ENCODE results near the gene TFAP2A. TPM values are rescaled to one million over a fixed set of nuclear protein-coding genes. Genes with fewer than 3 reads are reported as not detected.

Gene TFAP2A
- polyA plus RNA-seq, 3 donors: 31.7 to 41.8 (median 33.6) TPM

DNA sequence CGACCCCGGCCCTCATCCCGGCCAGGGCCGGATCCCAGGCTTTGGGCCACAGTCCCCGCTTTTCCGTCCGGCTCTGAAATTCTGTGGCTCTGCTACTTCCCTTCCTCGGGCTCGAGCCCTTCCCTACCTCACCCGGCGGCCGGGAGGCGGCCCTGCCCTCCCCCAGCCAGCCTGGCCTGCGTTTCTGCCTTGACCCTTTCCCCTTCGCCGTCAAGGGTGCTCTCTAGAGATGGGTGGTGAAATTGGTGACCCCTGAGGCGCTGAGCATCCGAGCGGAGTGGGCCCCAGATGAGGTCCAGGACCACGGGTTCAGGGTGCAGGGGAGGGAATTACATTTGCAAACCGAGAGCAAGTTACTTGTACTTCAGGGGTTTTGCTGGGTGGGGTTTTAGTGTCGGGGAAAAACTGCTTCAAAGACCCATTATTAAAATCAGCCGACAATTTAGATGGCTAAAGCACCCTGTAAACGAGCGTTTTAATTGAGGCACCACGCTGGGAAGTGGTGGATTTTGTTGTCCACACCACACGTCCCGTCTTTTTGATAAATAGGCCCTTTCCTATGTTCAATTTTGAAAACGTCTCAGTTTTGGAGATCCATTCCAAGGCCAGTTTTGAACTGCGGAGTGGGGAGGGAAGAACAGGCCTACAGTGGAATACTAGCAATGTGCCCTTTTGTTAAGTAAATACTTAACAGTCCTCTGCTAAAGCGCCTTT is 9.9 kb downstream of the TFAP2A start:
- no peak for DNase-seq (ENCODE audit: extremely low read depth in 1 of 11, low read depth in 9 of 11, low spot score in 4 of 11)

DNA sequence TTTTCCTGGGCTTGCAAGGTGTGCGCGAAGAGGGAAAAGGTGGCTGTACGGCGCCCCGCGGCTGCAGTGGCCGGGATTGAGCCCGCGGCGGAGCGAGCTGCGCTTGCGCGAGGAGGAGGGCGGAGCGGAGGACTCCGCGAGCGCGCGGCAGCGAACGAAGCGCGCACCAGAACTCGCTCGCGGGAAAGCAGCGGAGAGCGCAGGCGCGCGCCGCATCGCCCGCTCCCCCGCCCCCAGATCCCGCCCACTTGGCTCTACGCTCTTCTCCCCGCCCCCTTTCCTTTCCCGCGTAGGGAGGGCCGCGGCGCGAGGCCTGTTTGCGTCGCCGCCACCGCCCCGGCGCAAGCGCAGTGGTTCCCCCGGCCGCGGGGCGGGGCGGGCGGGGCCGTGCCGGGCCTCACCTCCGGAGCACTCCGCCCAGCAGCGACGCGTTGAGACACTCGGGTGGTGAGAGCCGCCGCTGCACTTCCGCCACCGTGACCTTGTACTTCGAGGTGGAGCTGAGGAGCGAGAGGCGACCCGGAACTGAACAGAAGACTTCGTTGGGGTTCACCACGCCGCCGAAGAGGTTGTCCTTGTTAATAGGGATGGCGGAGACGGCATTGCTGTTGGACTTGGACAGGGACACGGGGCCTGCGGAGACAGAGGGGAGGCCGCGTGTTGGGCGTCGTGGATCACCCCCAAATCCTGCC is 10.6 kb downstream of the TFAP2A start:
- peak; percentile 82 to 95 (median 91) for DNase-seq (ENCODE audit: extremely low read depth in 1 of 11, low read depth in 9 of 11, low spot score in 4 of 11)

DNA sequence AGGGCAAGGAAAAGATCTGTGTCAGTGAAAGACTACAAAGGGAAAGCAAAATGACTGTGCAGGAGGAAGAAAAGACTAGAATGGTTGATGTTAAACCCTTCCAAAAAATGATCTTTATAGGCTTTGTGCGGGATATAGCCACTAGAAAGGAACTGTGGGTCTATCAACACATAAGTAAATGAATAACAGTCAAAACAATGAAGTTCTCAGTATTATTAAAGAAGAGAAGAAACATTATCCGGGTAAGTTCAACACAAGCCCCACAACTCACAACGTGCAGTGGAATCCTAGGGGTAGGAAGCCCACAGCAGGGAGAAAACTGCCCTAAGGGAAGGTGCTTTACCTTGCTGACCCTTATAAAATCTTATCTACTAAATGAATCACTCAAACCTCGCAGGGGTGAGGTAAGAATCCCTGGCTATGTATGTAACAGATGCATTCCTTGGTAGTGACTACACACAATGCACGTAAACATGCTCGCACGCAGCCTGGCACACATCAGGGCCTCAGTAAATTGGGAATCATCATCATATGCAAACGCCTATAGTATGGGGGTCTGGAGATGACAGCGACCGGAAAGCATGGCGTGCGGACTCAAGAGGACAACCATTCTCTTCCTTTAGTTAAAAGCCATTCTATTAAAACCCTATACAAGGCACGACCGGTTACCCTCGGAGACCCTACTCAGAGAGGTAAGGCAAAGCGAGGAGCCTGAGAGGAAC is 11.3 kb downstream of the TFAP2A start:
- no peak for DNase-seq (ENCODE audit: extremely low read depth in 1 of 11, low read depth in 9 of 11, low spot score in 4 of 11)

DNA sequence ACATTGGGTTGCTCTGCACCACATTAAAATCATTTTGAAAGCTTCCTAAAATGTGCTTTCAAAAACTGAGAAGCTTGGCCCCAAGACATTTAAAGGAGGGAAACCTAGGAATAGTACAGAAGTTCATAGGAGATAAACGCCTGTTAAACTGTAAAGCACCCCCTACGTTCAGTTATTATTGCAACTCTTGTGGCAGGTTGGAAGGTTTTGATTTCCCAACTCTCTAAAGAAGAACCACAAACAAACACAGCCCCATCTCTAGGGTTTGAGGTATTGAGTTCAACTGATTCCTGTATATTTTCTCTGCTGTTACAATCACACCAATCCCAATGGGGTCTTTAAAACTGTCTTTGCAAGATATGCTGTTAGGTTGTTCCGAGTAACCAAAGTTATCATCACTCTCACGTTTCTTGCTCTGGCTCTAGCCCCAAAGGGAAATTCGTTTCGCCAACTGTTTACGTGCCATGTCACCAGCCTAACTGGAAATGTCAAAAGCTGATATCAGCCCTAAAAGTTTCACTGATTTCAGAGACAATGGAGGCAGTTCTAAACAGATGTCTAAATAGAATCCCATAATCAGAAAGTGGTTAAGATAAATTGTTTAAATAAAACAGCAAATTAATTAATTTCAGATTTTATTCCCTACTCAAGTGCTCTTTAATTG is 12.1 kb downstream of the TFAP2A start:
- DNase-seq (ENCODE audit: extremely low read depth in 1 of 11, low read depth in 9 of 11, low spot score in 4 of 11): no peak

DNA sequence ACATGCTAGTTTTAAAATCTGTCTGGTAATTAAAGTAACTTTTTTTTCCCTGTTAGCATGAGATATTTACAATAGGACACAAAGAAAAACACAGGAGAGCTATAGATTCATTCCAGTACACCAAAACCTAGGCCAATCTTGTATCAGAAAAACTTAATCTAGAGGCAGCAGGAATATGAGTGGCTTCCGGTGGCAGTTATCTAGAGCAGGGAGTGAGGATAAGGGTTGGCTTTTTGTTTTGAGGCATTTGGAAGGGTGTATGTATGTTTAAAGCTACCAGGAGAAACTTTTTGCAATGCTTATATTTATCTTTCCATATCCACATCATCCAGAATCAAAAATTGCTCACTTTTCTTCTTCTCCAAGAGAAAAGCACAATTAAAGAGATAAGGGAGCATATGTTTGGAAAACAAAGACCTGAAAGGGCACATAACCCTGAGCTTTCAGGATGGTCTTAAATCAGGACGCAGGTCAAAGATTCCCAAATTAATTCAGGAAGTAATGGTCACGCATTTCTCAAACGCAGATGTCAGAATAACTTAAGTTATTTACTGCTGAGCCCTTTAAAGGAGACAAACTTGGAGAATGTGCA is 13.1 kb downstream of the TFAP2A start:
- no peak for DNase-seq (ENCODE audit: extremely low read depth in 1 of 11, low read depth in 9 of 11, low spot score in 4 of 11)

DNA sequence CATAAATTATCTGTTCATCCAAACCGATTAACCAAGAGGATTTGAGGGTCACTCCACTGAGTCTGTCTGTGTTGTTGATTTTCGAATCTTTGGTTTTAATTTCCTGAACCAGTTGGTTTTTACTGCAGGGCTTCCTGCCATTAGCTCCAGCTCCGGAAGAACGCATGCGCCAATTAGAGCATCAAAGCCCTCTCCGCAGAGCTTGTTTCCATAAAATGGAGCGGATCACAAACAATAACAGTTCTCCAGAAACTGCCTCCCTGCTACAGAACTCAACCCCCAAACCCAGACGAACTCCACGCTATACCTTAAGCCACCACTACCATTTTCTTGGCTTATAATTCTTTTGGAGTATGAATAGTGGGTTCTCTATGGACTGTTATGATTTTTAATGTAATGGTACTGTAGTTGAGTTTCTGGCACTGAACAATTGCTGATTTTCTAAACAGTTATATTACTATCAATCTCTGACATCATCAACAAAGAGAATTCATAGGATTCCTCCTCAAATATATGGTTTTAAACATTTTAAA is 13.8 kb downstream of the TFAP2A start:
- DNase-seq (ENCODE audit: extremely low read depth in 1 of 11, low read depth in 9 of 11, low spot score in 4 of 11): no peak

DNA sequence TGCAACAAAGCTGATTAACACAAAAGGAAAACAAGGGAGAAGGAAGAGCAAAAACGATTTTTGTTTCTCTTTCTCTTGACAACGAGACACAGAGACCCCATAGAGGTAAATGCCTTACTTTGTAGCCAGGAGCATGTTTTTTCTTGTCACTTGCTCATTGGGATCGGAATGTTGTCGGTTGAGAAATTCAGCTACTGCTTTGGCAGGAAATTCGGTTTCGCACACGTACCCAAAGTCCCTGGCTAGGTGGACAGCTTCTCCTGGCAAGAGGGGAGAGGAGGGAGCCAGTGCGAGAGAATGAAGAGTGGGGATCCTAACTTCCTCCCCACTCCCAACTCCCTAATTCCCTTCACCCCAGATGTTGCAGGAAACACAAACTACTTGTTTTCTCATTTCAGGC is 14.5 kb downstream of the TFAP2A start:
- DNase-seq (ENCODE audit: extremely low read depth in 1 of 11, low read depth in 9 of 11, low spot score in 4 of 11): no peak

DNA sequence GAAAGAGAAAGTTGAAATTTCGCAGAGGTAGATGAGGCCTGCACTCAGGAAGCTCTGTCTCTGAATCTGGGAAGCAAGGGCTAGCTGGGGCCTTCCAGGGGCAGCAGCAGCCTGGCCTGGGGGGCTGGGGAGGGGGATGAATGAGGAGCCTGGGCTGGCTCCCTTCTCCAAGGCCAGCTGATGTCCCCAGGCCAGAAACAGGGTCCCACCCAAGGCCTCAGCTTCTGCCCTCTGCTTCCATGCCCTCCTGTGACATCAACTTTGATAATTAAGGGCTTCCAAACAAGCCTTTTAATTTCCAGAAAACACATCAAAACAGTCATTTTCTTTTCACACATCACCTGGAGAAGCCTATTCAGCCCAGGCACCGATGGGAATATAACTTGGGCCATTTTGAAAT is 15.4 kb downstream of the TFAP2A start:
- no peak for DNase-seq (ENCODE audit: extremely low read depth in 1 of 11, low read depth in 9 of 11, low spot score in 4 of 11)

DNA sequence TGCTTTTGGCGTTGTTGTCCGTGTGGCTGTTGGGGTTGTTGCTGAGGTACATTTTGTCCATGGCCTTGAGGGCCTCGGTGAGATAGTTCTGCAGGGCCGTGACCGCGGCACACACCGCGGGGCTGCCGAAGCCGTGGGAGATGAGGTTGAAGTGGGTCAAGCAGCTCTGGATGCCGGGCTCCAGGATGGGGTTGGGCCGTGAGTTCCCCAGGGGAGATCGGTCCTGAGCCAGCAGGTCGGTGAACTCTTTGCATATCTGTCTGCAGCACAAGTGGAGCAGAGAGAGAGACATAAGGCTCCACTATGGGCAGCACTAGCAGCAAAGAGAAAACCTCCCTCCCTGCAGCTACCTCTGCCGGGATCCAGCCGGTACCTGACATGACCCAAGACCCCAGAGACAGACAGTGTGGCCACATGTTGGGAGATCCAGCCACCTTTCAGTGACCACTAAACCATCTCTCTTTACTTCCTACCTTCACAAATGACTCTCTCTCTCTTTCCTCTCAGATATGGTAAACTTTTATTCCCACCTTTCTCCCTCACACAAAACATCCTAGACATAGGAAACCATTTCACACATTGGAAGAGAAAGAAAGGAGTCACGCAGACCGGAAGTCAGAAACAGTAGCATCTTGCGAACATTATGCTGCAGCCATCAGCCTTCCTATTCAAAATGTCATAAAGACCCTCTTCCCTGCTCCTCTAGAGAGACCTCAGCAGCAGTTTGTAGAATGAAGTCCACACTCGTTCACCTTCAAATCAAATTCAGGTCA is 16.2 kb downstream of the TFAP2A start:
- DNase-seq (ENCODE audit: extremely low read depth in 1 of 11, low read depth in 9 of 11, low spot score in 4 of 11): no peak

DNA sequence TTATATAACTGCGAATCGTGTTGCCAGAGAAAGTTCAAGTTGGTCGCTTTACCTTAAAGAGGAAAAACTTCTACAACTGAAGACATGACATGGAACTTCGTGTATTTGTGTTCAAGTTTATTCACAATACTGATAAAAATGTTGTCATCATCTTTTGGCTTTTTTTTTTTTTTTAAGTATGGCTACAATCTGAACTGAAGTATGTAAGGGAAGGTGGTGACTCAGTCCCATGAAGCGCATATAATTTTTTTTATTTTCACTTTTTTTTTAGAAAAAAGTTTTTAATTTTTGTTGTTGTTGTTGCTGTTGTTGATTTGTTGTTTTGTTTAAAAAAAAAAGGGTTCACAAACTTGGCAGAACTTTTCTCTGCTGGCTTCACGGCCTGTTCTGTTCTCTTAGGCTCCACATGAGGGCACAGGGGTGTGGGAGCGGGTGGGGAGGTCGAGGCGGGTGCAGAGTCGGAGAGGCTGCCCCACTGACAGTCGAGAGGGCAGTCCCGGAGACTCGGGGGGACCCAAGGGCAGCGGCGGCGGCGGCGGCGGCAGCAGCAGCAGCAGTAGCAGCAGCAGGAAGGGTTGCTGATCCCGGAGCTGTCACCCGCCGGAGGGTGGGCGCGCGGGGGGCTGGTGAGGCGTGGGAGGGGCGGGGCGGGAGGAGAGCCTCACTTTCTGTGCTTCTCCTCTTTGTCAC is 17.0 kb downstream of the TFAP2A start:
- DNase-seq (ENCODE audit: extremely low read depth in 1 of 11, low read depth in 9 of 11, low spot score in 4 of 11): no peak

DNA sequence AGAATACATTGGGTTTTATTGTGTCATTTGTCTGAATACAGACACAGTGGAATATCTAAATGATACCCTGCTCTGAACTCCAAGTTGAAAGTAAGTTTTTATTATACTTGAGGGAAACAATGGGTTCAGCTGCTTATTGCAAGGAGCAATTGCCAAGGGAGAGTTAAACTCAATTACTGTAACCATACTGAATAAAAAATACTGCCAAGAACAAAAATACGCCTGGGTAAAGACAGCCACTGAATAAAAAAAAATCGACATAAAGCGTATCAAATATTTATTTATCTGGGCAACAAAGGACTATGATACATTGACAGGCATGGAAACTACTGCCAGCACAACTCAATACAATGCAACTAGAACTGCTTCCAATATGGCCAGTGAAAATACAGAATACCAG is 18.1 kb downstream of the TFAP2A start:
- DNase-seq (ENCODE audit: extremely low read depth in 1 of 11, low read depth in 9 of 11, low spot score in 4 of 11): no peak

DNA sequence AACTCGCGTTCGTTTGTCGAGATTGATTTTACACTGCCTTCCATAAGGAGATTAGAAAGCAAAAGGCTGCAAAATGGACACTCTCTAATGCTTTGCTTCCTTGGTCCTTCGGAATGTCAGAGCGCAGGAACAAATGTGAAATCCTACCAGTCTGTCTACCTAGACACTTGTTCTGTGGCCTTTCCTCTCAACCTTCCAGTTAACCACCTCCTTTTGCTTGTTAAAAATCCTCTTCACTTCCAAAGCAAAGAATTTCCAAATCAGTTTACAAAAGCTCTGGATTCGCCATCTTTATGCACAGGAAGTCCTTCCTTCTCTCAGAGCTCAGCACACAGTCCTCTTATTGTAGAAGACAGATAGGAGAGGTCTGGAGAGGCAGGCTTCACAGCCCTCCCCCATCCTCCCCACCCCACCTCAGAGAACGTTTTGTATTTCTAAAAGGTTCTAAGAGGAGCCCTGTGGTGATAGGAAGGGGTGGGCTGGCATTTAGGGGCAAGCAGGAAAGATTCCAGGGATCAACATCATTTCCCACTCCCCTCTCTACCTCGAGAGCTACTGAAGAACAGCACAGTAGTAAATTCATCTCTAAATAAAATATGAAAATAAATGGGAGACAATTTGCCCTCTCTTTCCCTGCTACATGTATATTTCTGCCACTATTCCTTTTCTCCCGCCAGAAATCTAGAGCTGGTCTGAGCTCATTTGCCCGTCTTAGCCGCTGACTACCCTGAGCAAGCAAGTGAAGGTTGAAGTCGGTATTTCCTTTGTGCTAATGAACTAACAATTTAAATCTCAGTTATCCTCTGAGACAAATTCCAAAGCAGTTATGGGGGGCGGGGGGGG is 18.9 kb downstream of the TFAP2A start:
- no peak for DNase-seq (ENCODE audit: extremely low read depth in 1 of 11, low read depth in 9 of 11, low spot score in 4 of 11)

DNA sequence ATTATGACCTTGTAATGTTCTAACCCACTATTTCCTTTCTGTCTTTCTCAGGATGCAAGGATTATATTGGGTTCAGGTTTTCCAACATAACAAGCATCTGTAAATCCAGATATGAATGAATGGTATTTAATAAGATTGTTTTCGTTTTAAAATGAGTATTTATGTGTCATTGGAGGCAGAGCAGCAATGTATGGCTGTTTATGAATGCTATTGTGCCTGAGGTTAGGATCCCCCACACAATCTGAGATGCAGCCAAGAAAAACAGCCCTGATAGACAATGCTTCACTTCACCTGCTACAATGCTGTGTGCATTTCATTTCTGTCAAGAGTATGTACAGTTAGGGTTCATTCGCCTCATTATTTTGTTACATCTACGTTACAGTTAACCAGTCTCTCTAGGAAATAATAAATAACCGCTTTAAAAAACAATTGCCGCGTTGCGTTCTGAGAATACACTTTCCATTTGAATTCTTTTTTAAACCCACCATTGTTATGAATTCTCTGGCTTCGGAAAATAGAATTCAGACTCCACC is 19.6 kb downstream of the TFAP2A start:
- no peak for DNase-seq (ENCODE audit: extremely low read depth in 1 of 11, low read depth in 9 of 11, low spot score in 4 of 11)

DNA sequence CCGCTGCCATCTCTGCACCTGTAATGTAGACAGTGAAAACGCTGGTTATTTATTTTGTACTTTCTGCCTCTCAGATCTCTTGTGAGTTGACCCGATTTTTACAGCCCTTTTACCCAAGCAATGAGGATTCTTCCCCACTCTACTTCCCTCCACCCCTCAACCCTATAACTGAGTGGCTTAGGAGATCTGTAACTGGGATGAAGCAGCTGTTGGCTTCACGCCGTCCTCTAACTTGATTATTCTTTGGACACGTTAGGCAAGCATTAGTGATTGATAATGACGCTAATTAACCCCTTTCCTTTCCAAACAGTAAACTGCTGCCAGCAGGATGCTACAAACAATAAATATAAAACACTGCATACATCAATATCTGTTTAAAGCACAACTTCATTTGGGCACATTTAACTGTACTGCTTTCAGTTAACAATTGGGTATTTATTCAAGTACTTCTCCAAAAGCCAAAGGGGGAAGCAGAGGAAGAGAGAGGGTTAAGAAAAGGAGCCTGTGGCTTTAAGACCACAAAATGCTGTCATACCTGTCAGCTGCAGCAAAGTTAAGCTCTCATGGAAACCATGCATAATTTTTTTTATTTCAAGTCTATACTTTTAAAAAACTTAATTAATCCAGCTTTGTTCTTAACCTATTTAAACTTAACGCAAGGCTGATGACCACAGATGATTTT is 21.2 kb downstream of the TFAP2A start:
- DNase-seq (ENCODE audit: extremely low read depth in 1 of 11, low read depth in 9 of 11, low spot score in 4 of 11): no peak

DNA sequence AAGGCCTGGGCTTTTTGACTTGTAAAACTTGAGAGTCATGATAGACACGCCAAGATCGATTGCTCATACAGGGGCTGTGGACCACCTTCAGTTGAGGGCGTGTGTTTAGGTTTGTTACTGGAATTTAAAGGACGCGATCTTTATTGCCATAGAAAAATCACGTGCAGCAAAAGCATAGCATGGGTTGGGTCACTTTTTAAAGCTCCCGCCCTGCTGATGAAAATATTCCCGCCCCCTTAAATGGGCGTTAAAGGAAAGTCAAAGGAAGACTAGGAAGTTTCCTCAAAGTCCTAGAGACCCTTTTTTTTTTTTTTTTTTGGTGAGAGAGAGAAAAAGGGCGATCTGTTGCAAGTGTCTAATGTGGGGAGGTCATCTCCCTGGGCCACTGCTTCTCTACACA is 23.1 kb downstream of the TFAP2A start:
- no peak for DNase-seq (ENCODE audit: extremely low read depth in 1 of 11, low read depth in 9 of 11, low spot score in 4 of 11)

DNA sequence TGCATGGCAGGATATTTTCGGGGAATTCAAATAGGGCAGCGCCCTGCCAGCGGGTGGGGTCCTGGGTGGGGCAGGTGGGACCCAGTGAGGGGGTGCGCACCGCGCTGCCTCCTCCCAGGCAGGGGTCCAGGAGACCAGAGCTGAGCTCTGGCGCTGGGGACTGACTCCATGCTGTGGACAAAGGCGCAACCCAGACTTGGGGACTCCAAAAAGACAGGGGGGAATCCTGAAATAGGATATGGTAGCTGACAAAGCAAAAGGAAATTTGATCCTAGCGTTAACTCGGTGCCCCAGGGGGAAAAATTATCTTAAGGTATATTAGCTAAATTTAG is 23.6 kb downstream of the TFAP2A start:
- DNase-seq (ENCODE audit: extremely low read depth in 1 of 11, low read depth in 9 of 11, low spot score in 4 of 11): no peak

Measured in renal cortex interstitium (tissue), 11 donors.